T-helper 1 cell treated with Interleukin-12 subunit alpha and Interleukin-12 subunit beta and Interleukin-4 antibody, amounts not matched to agents 30 ng/mL and 1 ng/mL, for 36 hours (primary cell): ENCODE data around the gene FSHR. TPM values are rescaled to one million over a fixed set of nuclear protein-coding genes. Genes with fewer than 3 reads are reported as not detected.

Experiments
- intact Hi-C: fragments of 100-400 bp; cut with micrococcal nuclease; formaldehyde crosslinking; loops from one replicate; pipeline ENCODE4 v1.15.1; 2024
- total RNA-seq: library from RNA; stranded (reverse); gene quantifications from 2 replicates; pipeline ENCODE4 v1.2.3, GENCODE V29; 2022

The FSHR gene
- total RNA-seq, 1 donor from 2014 or later: not detected

- intact Hi-C loops: no loop called here
These were observed 120.7 kb downstream of the FSHR start for GRCh38 chr2:49033394-49034185.

- intact Hi-C loops: no loop called here
These were observed 121.4 kb downstream of the FSHR start for GRCh38 chr2:49032936-49033335.

- intact Hi-C loops: no loop called here
These were observed 122.2 kb downstream of the FSHR start for GRCh38 chr2:49032126-49032525.

GRCh38 chr2:49029406-49029805 lies 124.9 kb downstream of the FSHR start:
- intact Hi-C loops: no loop called here

- intact Hi-C loops: no loop called here
These were observed 126.2 kb downstream of the FSHR start for GRCh38 chr2:49028101-49028500.

GRCh38 chr2:49026706-49027105 lies 127.6 kb downstream of the FSHR start:
- intact Hi-C loops: no loop called here

GRCh38 chr2:49021271-49021670 lies 133.0 kb downstream of the FSHR start:
- intact Hi-C loops: no loop called here

- intact Hi-C loops: no loop called here
These were observed 149.1 kb downstream of the FSHR start for GRCh38 chr2:49005261-49005660.

GRCh38 chr2:49004036-49004626 lies 150.2 kb downstream of the FSHR start:
- intact Hi-C loops: no loop called here

GRCh38 chr2:49003201-49003600 lies 151.1 kb downstream of the FSHR start:
- intact Hi-C loops: no loop called here

GRCh38 chr2:49002750-49003149 lies 151.6 kb downstream of the FSHR start:
- intact Hi-C loops: no loop called here

GRCh38 chr2:49000695-49001094 lies 153.6 kb downstream of the FSHR start:
- intact Hi-C loops: no loop called here

- intact Hi-C loops: no loop called here
These were observed 155.9 kb downstream of the FSHR start for GRCh38 chr2:48998449-48998848.

- intact Hi-C loops: no loop called here
These were observed 160.7 kb downstream of the FSHR start for GRCh38 chr2:48993576-48993975.

- intact Hi-C loops: no loop called here
These were observed 162.7 kb downstream of the FSHR start for GRCh38 chr2:48991415-48992131.

GRCh38 chr2:48984922-48985321 lies 169.4 kb downstream of the FSHR start:
- intact Hi-C loops: no loop called here

- intact Hi-C loops: no loop called here
These were observed 170.8 kb downstream of the FSHR start for GRCh38 chr2:48983551-48983950.

- intact Hi-C loops: no loop called here
These were observed 171.4 kb downstream of the FSHR start for GRCh38 chr2:48982887-48983435.

GRCh38 chr2:48980846-48981245 lies 173.5 kb downstream of the FSHR start:
- intact Hi-C loops: no loop called here

GRCh38 chr2:48979691-48980090 lies 174.6 kb downstream of the FSHR start:
- intact Hi-C loops: no loop called here

GRCh38 chr2:48978131-48978530 lies 176.2 kb downstream of the FSHR start:
- intact Hi-C loops: no loop called here

GRCh38 chr2:48971801-48972200 lies 182.5 kb downstream of the FSHR start:
- intact Hi-C loops: no loop called here
